ENCODE data around the gene DNAH10. TPM values are rescaled to one million over a fixed set of nuclear protein-coding genes. Genes with fewer than 3 reads are reported as not detected.

Gene DNAH10
- total and polyA plus RNA-seq, 2 experiments from 2014 or later: 0.22 to 0.60 TPM

DNA sequence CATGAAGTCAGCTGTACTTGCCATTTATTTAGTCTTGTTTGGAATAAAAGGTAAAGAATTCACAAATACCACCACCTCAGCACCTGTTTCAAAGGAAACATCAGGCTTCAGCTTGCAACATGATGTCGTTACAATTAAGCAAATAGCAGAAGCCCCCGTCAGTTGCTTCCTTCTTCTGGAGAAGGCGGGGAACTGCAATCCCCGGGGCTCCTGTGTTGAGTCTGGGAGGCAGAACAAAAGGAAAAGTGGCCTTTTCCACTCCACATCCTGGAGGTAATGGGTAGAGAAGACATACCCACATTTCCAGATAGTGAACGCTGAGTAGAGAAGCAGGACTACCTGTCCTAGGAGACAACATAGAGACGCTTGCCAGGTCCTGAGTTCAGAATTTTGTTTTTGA is 92.8 kb downstream of the DNAH10 start:
- Histone ChIP-seq H3K9me3 (ENCODE audit: low read depth) (no peaks in the 10 kb centered on the region), H3K27me3 (no peaks in the 10 kb centered on the region), H3K27ac (no peak overlapping the region), H2AFZ (no peak overlapping the region), H3K4me2 (no peak overlapping the region), H3K36me3 (replicated peaks; ENCODE audit: insufficient read depth, low read depth) (no peaks in the 10 kb centered on the region), H3K9me2 (replicated peaks; ENCODE audit: insufficient read depth) (no peaks in the 10 kb centered on the region), H3K79me2 (no peaks in the 10 kb centered on the region), H4K20me1 (ENCODE audit: insufficient read depth, poor library complexity, severe bottlenecking) (no peaks in the 10 kb centered on the region), H3K4me3 (no peak overlapping the region), H3K4me1 (ENCODE audit: insufficient read depth) (no peaks in the 10 kb centered on the region)
- WGBS (ENCODE audit: low lambda C conversion rate, missing lambda C conversion rate): 59% methylated on average over 6 of the region's 6 CpGs
- DNase-seq (ENCODE audit: low spot score): no peak
- TF ChIP-seq EZH2 (IDR thresholded peaks at IDR 0.05; ENCODE audit: borderline replicate concordance) (no peak), EZH2phosphoT487 (IDR thresholded peaks at IDR 0.05; ENCODE audit: low read depth, severe bottlenecking, unreplicated experiment) (no peak)
- TF ChIP-seq, protein P1, sequence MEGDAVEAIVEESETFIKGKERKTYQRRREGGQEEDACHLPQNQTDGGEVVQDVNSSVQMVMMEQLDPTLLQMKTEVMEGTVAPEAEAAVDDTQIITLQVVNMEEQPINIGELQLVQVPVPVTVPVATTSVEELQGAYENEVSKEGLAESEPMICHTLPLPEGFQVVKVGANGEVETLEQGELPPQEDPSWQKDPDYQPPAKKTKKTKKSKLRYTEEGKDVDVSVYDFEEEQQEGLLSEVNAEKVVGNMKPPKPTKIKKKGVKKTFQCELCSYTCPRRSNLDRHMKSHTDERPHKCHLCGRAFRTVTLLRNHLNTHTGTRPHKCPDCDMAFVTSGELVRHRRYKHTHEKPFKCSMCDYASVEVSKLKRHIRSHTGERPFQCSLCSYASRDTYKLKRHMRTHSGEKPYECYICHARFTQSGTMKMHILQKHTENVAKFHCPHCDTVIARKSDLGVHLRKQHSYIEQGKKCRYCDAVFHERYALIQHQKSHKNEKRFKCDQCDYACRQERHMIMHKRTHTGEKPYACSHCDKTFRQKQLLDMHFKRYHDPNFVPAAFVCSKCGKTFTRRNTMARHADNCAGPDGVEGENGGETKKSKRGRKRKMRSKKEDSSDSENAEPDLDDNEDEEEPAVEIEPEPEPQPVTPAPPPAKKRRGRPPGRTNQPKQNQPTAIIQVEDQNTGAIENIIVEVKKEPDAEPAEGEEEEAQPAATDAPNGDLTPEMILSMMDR (IDR thresholded peaks at IDR 0.05; ENCODE audit: poor library complexity): no peak

DNA sequence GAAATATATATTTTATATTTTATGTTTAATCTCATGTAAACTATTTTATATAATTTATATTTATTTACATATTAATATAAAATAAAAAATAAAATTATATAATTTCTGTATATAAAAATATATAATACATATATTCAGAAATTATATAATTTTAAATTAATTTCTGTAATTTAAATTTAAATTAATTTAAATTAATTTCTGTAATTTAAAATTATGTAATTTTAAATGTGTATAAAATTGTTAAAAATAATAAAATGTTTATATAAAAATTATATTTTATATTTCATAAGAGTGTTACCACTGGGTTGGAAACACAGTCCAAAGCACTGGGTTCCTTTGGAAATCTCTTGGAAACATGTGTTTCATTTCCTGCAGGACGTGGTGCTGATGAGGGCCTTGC is 94.6 kb downstream of the DNAH10 start:
- Histone ChIP-seq H3K9me3 (ENCODE audit: low read depth) (no peaks in the 10 kb centered on the region), H3K27me3 (no peaks in the 10 kb centered on the region), H2AFZ (no peak overlapping the region), H3K4me3 (no peak overlapping the region), H4K20me1 (ENCODE audit: insufficient read depth, poor library complexity, severe bottlenecking) (no peaks in the 10 kb centered on the region), H3K4me1 (ENCODE audit: insufficient read depth) (no peaks in the 10 kb centered on the region), H3K79me2 (no peaks in the 10 kb centered on the region), H3K36me3 (replicated peaks; ENCODE audit: insufficient read depth, low read depth) (no peaks in the 10 kb centered on the region), H3K27ac (no peak overlapping the region), H3K9me2 (replicated peaks; ENCODE audit: insufficient read depth) (no peaks in the 10 kb centered on the region), H3K4me2 (no peak overlapping the region)
- 95% methylated on average over 1 of the region's 1 CpG for WGBS (ENCODE audit: low lambda C conversion rate, missing lambda C conversion rate)
- TF ChIP-seq, protein P1 (IDR thresholded peaks at IDR 0.05; ENCODE audit: poor library complexity): no peak
- TF ChIP-seq EZH2 (IDR thresholded peaks at IDR 0.05; ENCODE audit: borderline replicate concordance) (no peak), EZH2phosphoT487 (IDR thresholded peaks at IDR 0.05; ENCODE audit: low read depth, severe bottlenecking, unreplicated experiment) (no peak)
- DNase-seq (ENCODE audit: low spot score): no peak

DNA sequence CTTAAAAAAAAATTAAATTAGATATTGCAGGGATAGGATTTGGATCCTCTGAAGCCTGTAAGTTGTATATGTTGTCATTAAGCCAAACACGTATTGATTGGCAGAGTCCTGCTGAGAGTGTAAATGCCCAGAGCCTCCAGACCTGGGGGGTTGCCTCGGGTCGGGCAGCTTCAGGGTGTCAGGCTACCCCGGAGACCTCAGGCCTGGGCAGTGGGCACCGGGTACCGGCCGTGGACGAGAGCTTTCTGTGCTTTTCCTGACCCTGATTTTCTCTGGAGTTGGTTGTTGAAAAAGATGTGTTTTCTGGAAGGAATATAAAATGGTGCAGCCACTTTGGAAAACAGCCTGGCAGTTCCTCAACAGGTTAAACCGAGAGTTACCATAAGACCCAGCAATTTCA is 96.1 kb downstream of the DNAH10 start:
- H3K4me2 ChIP-seq: no peak overlapping the region
- H3K4me3 ChIP-seq: no peak overlapping the region
- no peaks in the 10 kb centered on the region for H3K79me2 ChIP-seq
- no peaks in the 10 kb centered on the region for H3K27me3 ChIP-seq
- no peak for DNase-seq (ENCODE audit: low spot score)
- H3K4me1 ChIP-seq (ENCODE audit: insufficient read depth): no peaks in the 10 kb centered on the region
- no peaks in the 10 kb centered on the region for H3K9me2 ChIP-seq (replicated peaks; ENCODE audit: insufficient read depth)
- H3K9me3 ChIP-seq (ENCODE audit: low read depth): no peaks in the 10 kb centered on the region
- TF ChIP-seq, protein P1 (IDR thresholded peaks at IDR 0.05; ENCODE audit: poor library complexity): no peak
- TF ChIP-seq EZH2 (IDR thresholded peaks at IDR 0.05; ENCODE audit: borderline replicate concordance) (no peak), EZH2phosphoT487 (IDR thresholded peaks at IDR 0.05; ENCODE audit: low read depth, severe bottlenecking, unreplicated experiment) (no peak)
- H2AFZ ChIP-seq: no peak overlapping the region
- H4K20me1 ChIP-seq (ENCODE audit: insufficient read depth, poor library complexity, severe bottlenecking): no peaks in the 10 kb centered on the region
- 93% methylated on average over 9 of the region's 9 CpGs for WGBS (ENCODE audit: low lambda C conversion rate, missing lambda C conversion rate)
- no peaks in the 10 kb centered on the region for H3K36me3 ChIP-seq (replicated peaks; ENCODE audit: insufficient read depth, low read depth)
- no peak overlapping the region for H3K27ac ChIP-seq

DNA sequence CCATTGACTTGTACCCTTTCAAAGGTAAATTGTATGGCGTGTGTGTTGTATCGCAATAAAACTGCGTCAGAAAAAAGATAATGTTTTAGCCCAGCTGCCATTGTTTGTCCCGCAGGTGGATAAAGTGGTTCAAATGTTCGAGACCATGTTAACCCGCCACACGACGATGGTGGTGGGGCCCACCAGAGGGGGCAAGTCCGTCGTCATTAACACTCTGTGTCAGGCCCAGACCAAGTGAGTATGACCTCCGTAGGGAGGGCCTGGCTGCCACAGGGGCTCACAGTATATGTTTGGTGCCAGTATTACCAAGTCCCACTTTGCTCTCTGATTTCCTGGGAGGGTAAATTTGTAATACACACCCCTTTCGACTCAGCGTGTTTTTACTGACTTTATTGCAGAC is 96.9 kb downstream of the DNAH10 start:
- Histone ChIP-seq H3K36me3 (replicated peaks; ENCODE audit: insufficient read depth, low read depth) (no peaks in the 10 kb centered on the region), H3K4me1 (ENCODE audit: insufficient read depth) (no peaks in the 10 kb centered on the region), H3K4me2 (no peak overlapping the region), H3K27ac (no peak overlapping the region), H3K9me2 (replicated peaks; ENCODE audit: insufficient read depth) (no peaks in the 10 kb centered on the region), H3K27me3 (no peaks in the 10 kb centered on the region), H4K20me1 (ENCODE audit: insufficient read depth, poor library complexity, severe bottlenecking) (no peaks in the 10 kb centered on the region), H3K79me2 (no peaks in the 10 kb centered on the region), H3K9me3 (ENCODE audit: low read depth) (no peaks in the 10 kb centered on the region), H3K4me3 (no peak overlapping the region), H2AFZ (no peak overlapping the region)
- TF ChIP-seq, protein P1 (IDR thresholded peaks at IDR 0.05; ENCODE audit: poor library complexity): no peak
- no peak for TF ChIP-seq EZH2 (IDR thresholded peaks at IDR 0.05; ENCODE audit: borderline replicate concordance)
- no peak for TF ChIP-seq EZH2phosphoT487 (IDR thresholded peaks at IDR 0.05; ENCODE audit: low read depth, severe bottlenecking, unreplicated experiment)
- DNase-seq (ENCODE audit: low spot score): no peak
- 67% methylated on average over 13 of the region's 13 CpGs for WGBS (ENCODE audit: low lambda C conversion rate, missing lambda C conversion rate)
